ENCODE results near the gene SNAPIN. TPM values are rescaled to one million over a fixed set of nuclear protein-coding genes. Genes with fewer than 3 reads are reported as not detected.

The SNAPIN gene
- total and polyA plus RNA-seq, 9 of the 15 experiments (the other 6 are each of a cell fraction or from before 2014, with no cell fraction given): 11.2 to 43.9 (median 32.3) TPM

GRCh38 chr1:153647346-153647714 is 11.2 kb upstream of the SNAPIN start (continued):
- TF ChIP-seq MXD1 (CRISPR knock-in tag; IDR thresholded peaks at IDR 0.05; ENCODE audit: borderline replicate concordance, poor library complexity, severe bottlenecking) (no peak), OTX1 (CRISPR knock-in tag; IDR thresholded peaks at IDR 0.05) (no peak), ZNF740 (CRISPR knock-in tag; IDR thresholded peaks at IDR 0.05) (no peak), ZNF740 (tag; IDR thresholded peaks at IDR 0.05) (no peak), ZNF707 (CRISPR knock-in tag; conservative IDR thresholded peaks at IDR 0.05) (no peak), ZC3H11A (IDR thresholded peaks at IDR 0.05; ENCODE audit: low read depth, low read length) (no peak), ASH1L (IDR thresholded peaks at IDR 0.05; ENCODE audit: borderline replicate concordance, low read depth, partially characterized antibody) (no peak), NFE2 (IDR thresholded peaks at IDR 0.05; ENCODE audit: low read depth) (no peak), KHSRP (IDR thresholded peaks at IDR 0.05) (no peak; the same call in 1 of the 2 replicates), ELF4 (CRISPR knock-in tag; IDR thresholded peaks at IDR 0.05) (no peak), E2F8 (IDR thresholded peaks at IDR 0.05; ENCODE audit: low read depth, partially characterized antibody) (peak; percentile 68), ZNF277 (CRISPR knock-in tag; IDR thresholded peaks at IDR 0.05; ENCODE audit: borderline replicate concordance) (no peak), GATA2 (CRISPR knock-in tag; IDR thresholded peaks at IDR 0.05) (no peak), POLR2H (tag; IDR thresholded peaks at IDR 0.05; ENCODE audit: low read depth) (0 out of 2 replicates have a peak, but pooled peaks have one; percentile 12), ATF3 (IDR thresholded peaks at IDR 0.05) (no peak), ATF3 (CRISPR knock-in tag; conservative IDR thresholded peaks at IDR 0.05) (no peak)

All from K562 (cell line).